Panc1 (cell line): ENCODE data around the gene THAP4.

Experiments
- POLR2AphosphoS5 ChIP-seq: IDR thresholded peaks from 2 replicates; pipeline ENCODE4 v1.6.1; 2012; ENCODE audit warnings: mild to moderate bottlenecking, low read depth, low read length, moderate library complexity
- TF ChIP-seq, protein P1 (sequence below): fragments of 450-650 bp; IDR thresholded peaks from 2 replicates; pipeline ENCODE4 v1.5.1; 2017; ENCODE audit warnings: mild to moderate bottlenecking

GRCh38 chr2:241627675-241628074 lies 9.3 kb downstream of the THAP4 start:
- no peak for TF ChIP-seq POLR2AphosphoS5
- TF ChIP-seq, protein P1, sequence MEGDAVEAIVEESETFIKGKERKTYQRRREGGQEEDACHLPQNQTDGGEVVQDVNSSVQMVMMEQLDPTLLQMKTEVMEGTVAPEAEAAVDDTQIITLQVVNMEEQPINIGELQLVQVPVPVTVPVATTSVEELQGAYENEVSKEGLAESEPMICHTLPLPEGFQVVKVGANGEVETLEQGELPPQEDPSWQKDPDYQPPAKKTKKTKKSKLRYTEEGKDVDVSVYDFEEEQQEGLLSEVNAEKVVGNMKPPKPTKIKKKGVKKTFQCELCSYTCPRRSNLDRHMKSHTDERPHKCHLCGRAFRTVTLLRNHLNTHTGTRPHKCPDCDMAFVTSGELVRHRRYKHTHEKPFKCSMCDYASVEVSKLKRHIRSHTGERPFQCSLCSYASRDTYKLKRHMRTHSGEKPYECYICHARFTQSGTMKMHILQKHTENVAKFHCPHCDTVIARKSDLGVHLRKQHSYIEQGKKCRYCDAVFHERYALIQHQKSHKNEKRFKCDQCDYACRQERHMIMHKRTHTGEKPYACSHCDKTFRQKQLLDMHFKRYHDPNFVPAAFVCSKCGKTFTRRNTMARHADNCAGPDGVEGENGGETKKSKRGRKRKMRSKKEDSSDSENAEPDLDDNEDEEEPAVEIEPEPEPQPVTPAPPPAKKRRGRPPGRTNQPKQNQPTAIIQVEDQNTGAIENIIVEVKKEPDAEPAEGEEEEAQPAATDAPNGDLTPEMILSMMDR, result no peak
